Stimulated activated CD4-positive, alpha-beta T cell treated with anti-CD3 and anti-CD28 coated beads, Interleukin-1b, Interleukin-23, amount 100 ng/mL, for 4 hours (primary cell): ENCODE data around the gene ACOXL.

Experiments
- DNase-seq, 2 donors: peaks; one replicate each; pipeline ENCODE4 v3.0.0-alpha.2; 2020; ENCODE audit warnings: low read depth in 2 of 2

The ACOXL gene

DNA sequence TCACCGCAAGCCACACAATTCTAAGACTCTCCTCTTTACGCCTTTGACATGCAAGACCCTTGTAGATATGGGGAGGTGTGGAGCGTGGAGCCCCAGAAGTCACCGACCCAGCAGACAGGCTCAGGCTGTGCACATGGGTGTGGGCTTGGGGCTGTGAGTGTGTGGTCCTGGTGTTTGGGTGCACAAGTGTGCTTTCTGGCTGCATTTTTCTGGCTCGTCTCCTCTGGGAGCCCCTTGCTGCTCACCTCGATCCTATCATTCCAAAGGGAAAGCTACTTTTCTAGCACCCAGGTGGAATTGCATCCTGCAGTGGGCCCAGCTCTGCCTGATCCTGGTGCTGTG lies 143.0 kb downstream of the ACOXL start:
- no peak for DNase-seq

DNA sequence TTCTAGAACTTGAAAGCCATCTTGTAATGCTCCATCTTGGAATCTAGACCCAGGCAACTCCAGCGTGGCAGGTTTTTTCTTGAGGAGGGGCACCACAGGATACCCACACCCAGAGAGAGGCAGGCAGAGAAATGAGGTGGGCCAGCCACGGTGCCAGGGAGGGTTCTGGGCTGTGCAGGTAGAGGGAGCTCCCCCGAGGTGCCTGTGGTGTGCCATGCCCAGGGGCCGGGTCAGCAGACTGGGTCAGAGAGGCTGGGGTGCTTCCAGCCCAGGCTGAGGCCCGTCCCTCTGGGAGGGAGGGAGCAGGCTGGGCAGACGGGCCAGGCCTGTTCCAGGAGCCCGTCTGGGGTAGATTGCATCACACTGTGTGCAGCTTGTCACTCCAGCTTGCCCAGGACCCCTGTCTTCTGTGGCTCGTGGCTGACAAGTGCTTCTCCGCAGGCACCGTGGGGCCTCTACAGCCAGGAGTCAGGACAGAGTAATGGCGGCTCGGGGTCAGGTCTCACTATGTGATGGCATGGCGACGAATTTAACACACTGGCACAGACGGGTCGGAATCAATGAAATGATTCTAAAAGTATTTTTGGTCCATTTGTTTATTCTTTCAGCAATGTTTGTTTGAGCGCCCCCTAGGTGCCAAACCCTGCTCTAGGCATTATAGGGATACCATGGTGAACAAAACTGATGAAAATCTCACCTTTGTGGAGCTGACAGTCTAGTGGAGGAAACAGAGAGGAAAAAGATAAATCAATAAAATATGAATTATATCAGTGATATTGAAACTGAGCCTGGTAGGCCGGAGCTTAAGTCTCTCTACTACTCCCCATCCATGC lies 144.0 kb downstream of the ACOXL start:
- no peak for DNase-seq

DNA sequence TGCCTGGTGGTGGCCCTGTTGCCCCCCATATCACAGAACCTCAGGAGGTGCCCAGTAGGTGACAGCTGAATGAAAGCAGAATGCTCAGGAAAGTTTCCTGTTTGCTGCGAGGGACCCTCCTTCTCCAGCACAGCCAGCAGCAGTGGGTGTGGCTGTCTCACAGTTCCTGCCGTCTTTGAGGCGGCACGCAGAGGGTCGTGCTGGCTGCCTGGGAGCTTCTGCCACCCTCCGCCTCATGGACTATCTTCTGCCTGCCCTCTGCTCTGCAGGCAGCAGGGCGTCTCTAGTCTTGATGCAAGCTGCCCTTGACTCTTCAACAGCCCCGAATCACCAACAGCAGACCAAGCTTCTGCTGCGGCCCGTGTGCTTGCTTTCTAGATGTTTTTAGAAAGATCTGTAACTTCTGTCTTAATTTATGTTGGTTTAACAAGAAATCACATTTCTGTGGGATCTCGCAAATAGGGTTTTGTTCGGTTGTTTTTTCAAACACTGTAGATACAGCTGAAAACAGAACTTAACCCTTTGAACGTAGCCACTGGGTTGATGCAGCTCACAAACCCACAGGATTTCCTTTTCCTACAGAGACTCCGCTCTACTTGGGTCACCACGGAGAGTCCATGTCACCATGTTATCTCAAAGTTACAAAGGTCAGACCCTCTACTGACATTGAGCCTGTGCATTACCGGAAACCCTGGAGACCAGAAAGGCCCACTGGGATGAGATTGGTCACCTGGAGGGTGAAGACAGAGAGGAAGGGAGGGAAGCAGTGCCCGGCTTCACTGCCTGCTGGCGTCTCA lies 144.9 kb downstream of the ACOXL start:
- no peak for DNase-seq

DNA sequence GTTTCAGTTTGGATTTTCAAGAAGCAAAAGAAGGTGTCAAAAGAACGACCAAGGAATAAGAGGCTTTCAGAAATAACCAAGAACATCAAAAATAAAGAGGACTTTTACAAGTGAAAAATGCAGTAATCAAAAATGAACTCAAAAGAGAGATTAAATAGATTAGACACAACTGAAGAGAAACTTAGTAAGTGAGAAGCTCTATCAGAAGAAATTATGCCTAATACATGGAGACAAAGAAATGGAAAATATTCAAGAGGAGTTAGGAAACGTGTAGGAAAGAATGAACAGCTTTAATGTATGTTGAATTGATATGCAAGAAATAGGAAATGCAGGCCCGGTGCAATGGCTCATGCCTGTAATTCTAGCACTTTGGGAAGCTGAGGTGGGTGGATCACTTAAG lies 145.8 kb downstream of the ACOXL start:
- DNase-seq, result no peak

DNA sequence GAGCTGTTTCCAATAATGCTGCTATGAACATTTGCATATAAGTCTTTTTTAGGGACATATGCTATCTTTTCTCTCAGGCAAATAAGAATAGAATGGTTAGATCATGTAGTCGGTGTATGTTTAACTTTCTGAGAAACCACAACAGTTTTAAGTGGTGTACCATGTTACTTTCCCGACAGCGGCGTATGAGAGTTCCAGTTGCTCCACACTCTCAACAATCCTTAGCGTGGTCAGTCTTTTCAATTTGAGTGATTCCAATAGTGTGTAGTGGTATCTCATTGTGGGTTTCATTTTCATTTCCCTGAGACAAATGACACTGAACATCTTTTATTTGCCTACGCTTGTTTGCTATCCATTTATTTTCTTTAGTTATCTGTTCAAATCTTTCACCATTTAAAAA lies 149.5 kb downstream of the ACOXL start:
- DNase-seq, result no peak

DNA sequence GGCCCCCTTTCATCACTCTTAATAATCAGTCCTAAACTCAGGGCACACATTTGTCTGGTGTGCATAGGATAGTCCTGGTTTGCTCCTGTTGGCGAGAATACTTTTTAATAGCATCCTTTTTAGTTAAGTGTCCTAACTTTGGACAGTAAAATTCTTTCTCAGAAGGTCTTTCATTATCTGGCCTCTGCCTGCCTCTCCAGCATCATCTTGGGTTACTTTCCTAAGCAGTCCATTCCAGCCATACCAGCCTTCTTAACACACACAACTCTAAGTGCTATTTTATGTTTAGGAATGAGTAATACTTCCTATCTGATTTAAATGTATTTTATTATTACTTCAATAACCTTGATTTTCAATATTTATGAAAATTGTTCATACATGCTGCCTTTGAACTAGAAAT lies 151.0 kb downstream of the ACOXL start:
- DNase-seq, result no peak

DNA sequence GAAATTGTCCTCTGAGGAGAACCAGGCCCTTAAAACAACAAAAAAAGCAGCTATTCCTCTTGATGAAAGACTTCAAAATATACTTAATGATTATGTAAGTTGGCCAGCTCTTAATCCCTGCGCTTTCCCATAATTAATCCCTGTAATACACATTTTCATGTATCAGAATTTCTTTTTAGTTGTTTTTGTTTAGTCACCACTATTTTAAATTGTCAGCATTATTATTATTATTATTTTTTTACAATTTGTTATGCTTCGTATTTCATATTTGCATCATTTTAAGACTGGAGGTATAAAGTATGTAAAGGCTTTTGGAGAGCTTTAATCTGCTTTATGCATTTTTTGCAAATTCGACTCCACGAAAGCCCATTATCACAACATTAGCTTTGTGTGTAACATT lies 152.9 kb downstream of the ACOXL start:
- no peak for DNase-seq

DNA sequence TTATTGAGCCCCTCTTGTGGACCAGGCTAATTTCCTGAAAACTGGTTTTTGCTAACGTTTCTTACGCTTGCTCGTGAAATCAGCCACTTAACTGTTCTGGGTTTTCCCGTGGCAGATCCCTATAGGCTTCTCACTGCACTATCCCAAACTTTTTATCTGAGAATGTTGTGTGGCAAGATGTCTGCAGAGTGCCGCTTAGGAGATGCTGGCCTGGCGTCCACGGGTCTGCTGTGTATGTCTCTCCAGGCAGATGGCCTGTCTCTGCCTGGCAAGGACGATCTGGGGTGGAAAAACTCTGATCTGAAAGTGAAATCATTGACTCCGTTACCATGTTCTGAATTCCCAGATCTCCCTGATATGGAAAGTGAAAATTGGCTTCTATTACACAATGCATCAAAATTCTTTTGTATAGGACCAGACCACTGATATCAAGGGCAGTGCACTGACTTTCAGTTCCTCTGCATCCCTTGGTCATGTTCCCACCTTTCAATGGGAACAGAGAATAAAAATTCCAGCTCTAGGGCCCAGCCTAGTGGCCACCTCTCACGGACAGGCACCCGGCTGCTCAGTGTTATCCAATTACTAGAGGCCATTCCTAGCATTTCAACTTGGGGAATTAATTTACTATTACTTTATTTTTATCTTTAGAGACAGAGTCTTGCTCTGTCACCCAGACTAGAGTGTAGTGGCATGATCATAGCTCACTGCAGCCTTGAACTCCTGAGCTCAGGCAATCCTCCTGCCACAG lies 154.6 kb downstream of the ACOXL start:
- no peak for DNase-seq

DNA sequence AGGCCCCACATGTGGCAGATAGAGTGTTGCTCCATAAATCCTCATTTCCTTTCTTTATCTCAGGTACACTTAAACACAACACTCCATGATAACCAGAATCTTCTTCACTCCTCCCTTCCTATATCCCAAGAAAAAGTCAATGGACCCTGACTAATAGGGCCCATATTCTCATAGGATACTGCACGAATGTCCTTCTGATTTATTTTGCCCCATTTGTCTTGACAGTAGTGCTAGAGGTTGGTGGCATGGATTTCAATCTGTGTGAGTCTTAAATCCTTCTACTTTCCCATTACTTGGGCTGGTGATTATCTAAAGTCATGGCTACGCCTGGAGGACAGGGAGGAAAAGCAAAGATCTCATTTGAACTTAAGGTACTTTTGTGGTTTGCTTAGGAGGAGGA lies 156.0 kb downstream of the ACOXL start:
- DNase-seq, result no peak

DNA sequence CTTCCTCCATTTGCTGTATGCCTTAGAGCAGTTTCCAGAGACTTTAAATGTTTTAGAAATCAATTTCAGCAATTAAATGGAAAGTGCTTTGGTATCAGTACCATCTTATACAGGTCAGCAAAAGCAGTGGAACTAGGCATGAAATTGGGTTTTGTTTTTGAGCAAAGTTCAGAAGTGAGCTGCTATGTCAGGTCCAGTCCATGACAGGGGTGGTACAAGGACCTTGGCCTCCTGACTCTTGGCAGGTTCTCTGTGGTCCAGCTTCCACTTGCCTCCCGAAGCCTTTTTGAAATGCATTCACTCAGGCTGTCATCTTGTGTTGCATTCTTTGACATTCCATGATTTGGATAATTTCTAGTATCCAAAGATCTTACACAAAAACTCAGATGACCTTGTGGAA lies 159.3 kb downstream of the ACOXL start:
- no peak for DNase-seq

DNA sequence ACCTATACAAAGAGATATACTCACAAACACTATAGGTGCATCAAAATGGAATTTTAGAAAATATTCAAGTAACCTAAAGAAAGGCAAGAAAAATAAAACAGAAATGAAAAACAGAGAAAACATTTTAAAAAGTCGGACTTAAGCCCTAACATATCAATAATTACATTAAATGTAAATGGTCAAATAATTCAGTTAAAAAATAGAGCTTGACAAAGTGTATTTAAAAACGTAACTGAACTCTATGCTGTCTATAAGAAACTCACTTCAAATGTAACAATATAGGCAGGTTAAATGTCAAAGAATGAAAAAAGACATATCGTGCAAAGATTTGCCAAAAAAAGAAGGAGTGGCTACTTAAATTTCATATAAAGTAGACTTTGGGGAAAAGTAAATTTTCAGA lies 163.9 kb downstream of the ACOXL start:
- no peak for DNase-seq

DNA sequence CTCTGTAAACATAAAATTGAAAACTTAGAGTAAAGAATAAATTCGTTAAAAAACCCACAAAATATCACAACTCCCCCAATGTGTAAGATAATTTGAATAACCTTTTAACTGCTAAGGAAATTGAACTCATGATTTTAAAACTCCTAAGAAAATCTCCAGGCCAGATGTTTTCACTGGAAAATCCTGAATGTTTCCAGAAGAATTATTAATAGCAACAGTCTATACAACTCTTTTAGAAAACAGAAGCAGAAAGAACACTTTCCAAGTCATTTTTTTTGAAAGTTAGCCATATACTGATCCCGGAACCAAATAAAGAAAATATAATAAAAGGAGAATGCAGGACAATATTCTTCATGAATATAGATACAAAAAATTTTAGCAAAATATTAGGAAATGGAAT lies 165.6 kb downstream of the ACOXL start:
- no peak for DNase-seq

DNA sequence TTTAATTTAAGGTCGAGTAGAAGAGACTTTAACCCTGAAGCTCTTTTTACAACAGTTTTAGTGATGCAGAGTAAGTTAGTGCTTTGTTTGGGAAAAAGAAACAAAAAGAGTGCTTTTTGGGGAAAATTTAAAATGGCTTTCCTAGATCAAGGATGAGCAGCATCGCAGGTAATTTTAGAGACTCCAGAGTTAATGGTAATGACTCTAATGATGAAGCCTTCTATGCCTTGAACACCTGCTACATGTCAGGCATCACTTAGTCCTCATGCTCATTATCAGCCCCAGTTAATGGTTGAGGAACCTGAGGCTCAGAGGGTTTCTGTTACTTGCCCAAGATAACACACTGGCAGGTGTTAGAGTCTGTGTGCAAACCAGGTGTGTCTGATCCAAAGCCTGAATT lies 167.8 kb downstream of the ACOXL start:
- DNase-seq, result no peak

DNA sequence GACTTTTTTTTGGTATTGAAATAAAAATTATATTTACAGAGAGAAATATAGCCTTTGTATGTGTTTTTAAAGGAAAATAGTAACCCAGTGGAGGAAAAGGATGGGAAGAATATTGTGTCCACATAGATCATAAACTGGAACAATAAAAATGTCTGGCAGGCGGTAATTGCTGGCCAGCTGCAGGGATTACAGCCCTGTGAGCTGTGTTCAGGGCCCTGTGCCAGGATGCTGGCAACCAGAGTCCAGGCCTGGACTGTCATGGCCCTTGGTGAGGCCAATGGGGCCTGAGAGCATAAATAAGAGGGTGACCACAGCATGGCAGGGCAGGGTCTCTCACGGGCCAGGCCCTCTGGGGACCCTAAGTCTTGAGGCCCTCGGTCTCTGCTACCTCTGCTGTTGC lies 171.2 kb downstream of the ACOXL start:
- DNase-seq, result no peak

DNA sequence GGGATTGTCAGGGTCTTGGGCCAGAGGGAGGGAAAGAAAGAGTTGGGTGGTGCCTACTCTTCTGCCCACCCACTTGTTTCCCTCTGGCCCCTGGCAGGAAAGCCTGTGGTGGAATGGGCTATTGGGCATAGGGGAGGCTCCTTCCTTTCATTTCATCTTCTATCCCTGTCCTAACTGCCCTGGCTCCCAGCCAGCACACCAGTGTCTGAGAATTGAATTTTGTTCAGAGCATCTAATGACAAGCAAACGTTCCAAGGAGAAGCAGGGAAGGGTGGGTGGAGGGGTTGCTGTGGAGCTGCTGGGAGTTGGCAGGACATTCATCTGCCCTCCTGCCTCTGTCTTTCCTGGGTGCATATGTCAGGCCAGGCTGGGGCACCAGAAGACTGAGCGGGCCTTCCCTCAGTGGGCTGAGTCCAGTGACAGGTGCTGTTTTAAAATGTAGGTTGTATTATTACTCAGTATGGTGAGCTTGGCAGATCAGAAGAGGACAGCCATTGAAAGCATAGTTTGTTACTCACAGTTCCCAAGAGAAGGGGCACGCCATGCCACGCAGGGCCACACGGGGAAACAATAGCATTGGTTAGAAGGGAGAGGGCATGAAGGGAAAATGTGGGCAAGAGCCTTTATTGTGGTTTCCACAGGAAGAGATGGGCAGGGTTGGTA lies 171.9 kb downstream of the ACOXL start:
- DNase-seq, result no peak

DNA sequence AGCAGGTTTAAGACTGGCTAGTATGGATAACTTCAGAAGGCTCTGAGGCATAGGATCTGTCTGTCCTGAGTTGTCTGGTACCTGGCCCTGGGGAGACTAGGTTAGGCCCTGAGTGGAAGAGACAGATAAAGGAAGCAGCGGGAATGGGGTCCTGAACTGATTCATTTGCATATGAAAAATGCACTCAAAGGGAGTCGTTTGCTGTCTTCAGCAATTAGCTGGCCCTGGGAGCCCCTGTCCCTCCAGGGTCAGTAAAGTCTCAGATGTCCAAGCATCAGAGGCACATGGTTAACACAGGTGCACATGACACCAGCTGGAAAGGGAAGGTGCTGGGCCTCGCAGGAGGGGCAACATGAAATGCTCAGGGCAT lies 172.4 kb downstream of the ACOXL start:
- no peak for DNase-seq

DNA sequence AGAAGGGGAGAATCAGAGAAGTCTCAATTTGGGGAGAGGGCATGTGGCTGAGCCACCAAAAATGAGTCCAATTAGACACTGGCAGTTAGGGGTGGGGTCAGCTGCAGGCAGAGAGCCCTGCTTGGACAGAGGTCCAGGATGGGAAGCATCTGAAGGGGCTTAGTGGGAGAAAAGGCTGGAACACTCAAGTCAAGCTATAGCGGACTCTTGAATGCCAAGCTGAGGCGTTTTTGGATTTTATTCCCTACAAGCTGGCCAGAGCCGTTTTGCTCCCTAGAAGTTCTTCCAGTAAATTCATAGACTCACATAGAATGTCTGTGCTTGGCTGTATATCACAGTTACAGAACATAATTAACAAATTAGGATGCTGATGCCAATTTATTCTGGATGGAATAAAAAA lies 172.8 kb downstream of the ACOXL start:
- DNase-seq, result no peak

DNA sequence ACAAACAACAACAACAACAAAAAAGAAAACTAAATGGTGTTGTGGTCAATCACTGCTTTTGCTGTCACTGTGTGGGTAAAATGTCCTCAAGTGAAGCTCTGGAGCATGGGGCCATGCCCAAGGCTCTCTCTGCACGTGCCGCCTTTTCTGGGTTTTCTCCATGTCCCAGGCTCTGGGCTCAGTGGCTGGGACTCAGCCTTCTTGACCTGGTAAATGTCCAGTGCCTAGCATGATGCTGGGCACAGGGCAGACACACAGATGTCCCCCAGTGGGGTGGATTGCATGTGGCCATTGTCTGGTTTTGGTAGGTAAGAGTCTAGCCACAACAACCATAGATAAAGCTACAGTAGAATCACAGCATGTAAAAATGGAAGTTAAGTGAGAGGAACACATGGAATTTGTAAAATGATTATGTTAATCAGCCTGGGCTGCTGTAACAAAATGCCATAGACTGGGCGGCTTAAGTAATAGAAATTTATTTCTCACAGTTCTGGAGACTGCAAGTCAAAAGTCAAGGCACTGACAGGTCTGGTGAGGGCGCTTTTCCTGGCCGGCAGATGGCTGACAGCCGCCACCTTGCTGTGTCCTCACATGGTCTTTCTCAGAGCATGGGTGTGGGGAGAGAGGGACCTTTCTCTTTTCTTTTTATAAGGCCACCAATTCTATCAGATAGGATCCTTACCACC lies 174.4 kb downstream of the ACOXL start:
- DNase-seq, result no peak

DNA sequence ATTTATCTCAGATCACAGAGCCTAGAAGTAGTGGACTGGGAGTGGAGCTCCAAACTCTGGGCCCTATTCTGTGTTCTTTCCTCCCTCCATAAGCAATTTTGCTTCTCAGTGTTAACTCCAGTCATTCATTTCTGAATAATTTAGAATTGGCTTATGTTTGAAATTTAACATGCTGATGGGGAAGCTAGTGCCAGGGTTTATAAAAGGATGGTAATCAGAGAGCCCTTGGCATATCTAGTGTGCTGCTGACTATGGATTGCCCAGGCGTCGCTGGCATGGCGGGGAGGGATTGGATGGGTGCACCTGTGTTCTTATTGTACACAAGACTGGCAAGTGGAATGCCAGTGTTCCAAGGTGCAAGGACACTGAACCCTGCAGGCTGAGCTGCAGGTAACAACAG lies 177.1 kb downstream of the ACOXL start:
- no peak for DNase-seq

DNA sequence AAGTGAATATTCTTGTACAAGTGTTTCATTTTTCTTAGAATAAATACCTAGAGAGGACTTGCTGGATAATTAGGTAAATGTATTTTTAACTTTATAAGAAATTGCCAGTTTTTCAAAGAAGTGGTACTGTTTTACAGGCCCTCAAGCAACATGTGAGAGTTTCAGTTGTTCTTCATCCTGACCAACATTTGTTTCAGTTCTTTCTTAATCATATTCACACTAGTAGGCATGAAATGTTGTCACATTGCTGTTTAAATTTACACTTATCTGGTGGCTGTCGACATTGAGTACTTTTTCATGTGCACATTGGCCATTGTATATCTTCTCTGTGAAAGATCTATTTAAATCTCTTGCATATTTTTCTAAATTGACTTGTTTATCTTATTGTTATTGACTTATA lies 178.1 kb downstream of the ACOXL start:
- DNase-seq, result no peak

DNA sequence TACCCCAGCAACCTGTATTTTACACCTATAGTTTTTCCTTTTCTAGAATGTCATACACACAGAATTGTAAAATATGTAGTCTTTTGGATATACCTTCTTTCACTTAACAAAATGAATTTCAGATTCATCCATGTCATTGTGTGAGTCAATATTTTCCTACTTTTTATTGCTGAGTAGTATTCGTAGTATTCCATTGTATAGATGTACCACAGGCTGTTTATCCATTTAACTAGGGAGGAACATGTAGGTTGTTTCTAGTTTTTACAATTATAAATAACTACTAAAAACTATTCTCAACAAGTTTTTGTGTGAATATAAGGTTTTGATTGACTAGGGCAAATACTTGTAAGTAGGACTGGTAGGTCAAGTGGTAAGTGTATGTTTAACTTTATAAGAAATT lies 187.4 kb downstream of the ACOXL start:
- DNase-seq, result no peak

DNA sequence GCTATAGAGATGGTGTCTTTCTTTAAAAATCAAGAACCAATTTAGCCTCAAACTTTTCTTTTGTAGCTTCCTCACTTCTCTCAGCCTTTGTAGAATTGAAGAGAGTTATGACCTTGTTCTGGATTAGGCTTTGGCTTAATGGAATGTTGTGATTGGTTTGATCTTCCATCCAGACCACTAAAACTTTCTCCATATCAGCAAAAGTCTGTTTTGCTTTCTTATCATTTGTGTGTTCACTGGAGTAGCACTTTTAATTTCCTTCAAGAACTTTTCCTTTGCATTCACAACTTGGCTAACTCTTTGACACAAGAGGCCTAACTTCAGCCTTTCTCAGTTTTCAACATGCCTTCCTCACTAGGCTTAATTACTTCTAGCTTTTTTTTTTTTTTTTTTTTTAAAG lies 193.1 kb downstream of the ACOXL start:
- no peak for DNase-seq
